ENCODE measurements around the gene CAPZB.

DNA sequence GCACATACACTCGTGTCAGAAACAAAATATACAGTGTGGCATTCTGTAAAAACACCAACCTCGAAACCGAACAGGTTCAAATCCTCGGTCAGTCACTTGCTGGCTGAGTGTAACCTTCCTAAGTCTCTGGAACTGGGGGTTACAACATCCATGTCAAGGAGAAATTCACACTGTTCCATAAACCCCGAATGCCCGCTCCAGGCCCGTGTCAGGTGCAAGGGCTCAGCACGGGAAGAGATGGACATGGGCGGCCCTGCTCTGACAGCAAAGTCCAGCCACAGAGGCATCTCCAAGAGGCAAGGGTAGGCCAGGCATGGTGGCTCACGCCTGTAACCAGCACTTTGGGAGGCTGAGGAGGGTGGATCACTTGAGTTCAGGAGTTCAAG, 93.8 kb downstream of the CAPZB start:
- TF ChIP-seq REST (IDR thresholded peaks at IDR 0.05; ENCODE audit: low read depth, low read length), result no peak
- TF ChIP-seq CTCF (IDR thresholded peaks at IDR 0.05), result no peak
- no peak for TF ChIP-seq RCOR1 (IDR thresholded peaks at IDR 0.05; ENCODE audit: low read length)
- TF ChIP-seq POLR2AphosphoS5 (IDR thresholded peaks at IDR 0.05; ENCODE audit: low read depth, low read length), result no peak
- TF ChIP-seq SIN3A (IDR thresholded peaks at IDR 0.05; ENCODE audit: borderline replicate concordance, low read depth, low read length), result no peak

Measured in SK-N-SH (cell line).